Central memory CD4-positive, alpha-beta T cell (primary cell): Measurements from ENCODE around the gene HOXB7.
A peak's percentile ranks its signal among the peaks of the same experiment; 100 is the strongest.

Source experiments
- DNase-seq: peaks from one replicate; pipeline ENCODE4 v3.0.0; 2022

The HOXB7 gene

DNA sequence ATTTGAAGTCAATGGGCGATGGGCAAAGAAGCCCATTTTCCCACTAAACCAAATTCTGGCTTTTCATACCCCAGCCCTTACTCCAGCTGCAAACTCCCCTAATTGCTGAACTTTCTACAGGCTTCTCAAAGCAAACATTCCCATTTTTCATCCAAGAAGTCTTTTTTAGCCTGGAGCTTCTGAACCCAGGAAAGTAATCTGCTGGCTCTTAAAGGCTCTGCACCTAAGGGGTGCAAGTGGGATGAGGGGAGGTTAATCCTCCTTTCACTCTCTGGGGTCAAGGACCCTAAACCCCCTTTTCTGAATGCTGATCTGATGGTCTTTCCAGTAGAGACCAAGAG lies 2.4 kb downstream of the HOXB7 start:
- DNase-seq = no peak

DNA sequence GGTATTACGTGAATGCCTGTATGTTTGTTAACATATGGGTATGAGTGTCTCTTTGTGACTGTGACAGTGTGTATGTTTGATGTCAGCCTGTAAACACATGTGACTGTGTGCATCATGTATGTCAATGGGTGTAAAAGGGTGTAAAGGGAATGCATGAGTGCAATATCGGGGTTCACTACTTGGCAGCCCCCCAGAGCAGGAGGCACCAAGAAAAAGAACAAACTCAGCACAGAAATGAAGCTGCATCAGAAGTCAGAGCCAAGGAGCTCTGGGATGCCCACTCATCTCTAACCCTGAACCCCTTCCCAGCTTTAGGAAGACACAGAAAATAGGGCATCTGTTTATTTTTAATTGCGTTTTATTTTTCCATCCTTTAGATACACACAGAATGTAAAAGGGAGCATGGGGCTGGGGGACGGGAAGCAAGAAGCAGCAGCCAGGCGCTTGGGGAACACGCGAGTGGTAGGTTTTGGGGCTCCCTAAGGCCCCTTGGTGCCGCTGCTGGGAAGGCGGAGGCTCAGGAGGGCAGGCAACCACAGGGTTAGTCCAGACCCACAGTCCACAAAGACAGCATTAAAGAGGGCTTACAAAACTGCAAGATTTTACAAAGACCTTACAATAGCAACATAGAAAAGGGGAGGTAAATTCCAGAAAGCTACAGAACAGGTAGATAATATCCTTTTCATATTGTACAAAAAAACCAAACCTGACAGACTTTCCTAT lies 3.8 kb downstream of the HOXB7 start:
- DNase-seq = no peak

DNA sequence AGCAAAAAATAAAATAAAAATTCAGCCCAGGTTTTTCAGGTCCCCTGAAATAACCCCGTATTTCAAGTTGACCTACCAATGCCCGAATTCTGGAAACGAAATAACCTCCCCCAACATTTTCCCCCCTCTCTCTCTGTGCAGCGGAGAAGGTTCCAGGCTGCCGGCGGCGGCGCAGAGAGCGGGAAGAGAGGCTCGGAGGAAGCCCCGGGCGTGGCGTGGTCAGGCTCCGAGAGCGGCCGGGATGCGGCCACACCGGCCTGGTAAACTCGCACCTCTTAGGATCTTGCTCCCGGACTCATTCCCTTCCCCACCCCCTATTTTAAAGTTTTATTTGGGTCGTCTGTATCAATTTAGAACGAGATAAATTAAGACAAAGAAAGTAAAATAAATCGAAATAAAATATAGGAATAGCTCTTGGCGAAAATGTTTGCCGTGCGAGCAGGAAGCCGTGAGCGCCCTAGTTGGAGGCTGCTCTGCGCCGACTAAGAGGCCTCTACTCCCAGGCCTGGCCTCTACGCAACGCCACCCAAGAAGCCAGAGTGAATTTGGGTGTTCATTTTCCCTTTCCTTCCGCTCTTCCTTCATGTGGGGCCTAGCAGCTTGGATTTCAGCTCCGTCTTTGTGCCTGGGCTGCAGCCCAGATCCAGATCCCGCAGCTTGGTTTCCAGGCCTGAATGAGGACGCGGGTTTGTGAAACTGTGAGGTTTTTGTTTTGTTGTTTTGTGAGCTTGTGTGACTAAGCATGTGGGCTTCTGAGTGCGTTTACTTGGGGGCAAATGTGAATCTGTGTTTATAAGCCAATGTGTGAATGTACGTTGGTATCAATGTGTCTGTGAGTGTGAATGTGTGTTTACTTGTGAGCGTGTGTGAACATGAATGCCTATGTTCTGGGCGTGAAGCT lies 4.6 kb downstream of the HOXB7 start:
- DNase-seq = no peak

DNA sequence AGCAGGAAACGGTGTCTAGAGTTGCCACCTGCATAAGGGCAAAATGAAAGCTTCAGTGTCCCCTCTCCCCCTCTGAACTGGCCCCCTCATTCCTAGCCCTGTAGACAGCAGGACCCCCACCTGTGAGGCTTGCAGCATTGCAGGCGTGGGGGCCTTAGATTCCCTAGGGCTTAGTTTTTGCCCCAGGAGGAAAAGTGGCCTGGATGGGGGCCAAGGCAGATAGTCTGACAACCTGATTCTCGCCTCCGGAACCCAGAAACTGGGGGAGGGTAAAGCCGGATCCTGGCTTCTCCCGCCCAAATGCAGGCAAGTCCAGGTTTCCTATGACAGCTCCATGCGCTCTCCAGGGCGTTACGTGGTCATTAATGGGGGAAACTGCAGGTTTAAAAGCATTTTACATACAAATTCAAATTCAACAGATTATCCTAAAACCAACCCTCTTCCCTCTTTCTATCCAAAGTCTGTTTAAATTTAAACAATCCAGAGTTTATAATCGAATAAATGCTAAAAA lies 5.4 kb downstream of the HOXB7 start:
- DNase-seq = no peak

GRCh38 chr17:48604770-48605329 lies 6.0 kb downstream of the HOXB7 start, which contains the start of gene HOXB6:
HOXB6 (minus strand) TSS chr17:48604986; CDS start chr17:48598150, 6,836 bp downstream.
- no peak for DNase-seq

- DNase-seq = no peak
These were observed 6.7 kb downstream of the HOXB7 start for GRCh38 chr17:48603959-48604769.

GRCh38 chr17:48601539-48602425 lies 9.0 kb downstream of the HOXB7 start:
- DNase-seq = no peak

- DNase-seq = no peak
These were observed 9.6 kb downstream of the HOXB7 start for GRCh38 chr17:48601207-48601538.

DNA sequence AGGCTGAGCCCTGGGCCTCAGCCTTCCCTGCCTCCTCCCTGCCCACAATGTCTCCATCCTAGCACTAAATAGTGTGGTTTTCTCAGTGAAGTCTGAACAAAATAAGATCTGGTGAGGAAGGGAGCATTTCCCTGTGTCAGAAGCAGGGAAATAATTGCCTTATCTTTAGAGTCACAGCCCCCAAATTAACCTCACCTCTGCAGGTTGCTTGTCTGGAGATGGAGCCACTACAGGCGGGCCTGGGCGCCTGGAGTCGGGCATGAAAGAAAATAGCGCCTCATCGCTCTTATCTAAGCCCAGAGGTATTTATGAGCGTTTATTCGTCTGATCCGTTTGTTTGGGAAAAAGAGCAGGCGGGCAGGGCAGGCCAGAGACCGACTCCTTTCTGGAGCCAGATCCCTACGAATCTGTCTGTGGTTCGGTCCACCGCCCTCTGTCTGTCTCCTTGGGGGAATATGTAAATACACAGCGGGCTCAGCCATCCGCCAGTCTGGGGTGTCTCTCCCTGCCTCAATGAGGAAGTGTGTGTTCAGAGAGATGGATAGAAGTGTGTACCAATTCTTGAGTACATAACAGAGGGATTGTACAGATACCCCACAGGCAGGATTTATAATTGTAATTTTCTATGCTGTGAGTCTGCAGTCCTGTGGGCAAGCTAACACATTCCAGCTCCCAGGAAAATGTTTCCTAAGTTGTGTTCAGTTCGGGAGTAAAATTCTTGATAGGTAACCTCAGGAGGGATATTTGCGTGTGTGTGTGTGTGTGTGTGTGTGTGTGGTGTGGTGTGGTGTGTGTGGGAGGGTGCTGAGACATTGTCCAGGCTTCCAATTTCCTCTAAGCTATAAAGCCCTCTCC lies 10.3 kb downstream of the HOXB7 start:
- DNase-seq = no peak

GRCh38 chr17:48599354-48599753 lies 11.5 kb downstream of the HOXB7 start:
- no peak for DNase-seq

- no peak for DNase-seq
These were observed 12.1 kb downstream of the HOXB7 start for GRCh38 chr17:48598736-48599135.

DNA sequence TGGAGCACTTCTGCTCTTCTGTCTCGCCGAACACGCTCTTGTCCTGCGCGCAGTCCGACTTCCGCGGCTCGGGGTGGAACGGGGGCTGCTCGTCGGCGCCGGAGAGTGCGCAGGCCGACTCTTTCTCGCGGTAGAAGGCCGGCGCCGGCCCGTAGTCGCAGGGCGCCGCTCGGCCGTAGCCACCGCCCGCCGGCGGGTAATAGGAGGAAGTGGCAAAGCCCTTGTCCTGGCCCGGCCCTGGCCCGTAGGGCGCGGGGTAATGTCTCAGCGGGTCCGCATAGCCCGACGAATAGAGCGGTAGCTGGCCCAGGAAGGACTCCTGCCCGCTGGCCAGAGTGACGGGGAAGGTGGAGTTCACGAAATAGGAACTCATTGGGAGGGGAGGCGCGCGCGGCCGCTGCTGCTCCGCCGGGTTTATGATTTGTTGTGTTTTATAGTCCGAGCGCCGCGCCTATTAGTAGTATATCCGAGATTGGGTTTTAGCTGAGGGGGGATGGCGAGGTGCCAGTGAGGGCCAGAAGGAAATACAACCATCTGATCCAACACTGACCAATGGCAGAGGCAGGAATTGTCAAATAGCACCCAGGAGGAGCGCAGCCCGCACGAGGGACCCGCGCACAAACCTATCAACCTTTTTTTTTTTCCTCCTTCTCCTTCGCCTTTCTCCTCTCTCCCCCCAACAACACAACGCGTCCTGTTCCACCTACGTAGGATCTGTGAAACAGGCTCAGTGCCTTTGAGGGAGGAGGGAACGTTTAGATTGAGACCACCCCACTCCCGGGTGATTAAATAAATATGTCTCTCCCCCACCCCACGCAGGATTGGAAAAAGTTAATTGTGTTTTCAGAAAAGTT lies 12.8 kb downstream of the HOXB7 start:
- DNase-seq = peak; percentile 42

GRCh38 chr17:48597528-48597777 lies 13.4 kb downstream of the HOXB7 start:
- no peak for DNase-seq

DNA sequence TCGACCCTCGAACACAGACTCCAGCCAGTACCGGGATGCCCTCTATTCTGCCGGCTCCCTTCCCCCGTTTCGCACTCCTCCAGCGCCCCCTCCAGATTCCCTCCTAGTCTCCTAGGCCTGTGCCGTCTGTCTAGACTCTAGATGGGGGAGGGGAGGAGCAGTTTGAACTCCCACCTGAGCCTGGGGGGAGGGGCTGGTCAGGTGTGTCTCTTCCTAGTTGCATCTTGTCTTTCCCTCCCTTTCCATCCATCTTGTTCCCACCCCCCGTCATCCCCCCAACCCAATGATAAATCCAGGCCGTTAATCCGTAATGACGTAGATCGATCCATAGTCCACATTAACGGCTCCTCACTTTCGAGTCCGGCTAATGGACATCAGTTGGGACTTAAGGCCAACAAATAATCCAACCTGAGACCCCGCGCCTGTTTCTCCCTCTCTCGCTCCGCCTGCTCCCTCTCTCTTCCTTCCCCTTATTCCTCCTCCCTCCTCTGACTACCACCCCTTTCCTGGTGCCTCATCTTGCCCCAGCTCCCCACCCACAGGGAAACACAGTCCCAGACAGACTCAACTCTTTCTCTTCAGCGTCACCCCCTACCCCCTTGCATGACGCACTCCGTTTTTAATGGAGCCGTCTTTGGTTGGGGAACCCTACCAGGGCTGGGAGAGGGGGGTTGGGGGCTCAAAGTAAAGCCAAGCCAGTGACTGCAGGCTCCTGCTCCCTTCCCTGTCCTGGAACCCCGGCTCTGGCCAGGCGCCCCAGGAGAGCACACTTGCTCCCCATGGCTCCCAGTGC lies 13.9 kb downstream of the HOXB7 start:
- DNase-seq = no peak

GRCh38 chr17:48596000-48596734 lies 14.7 kb downstream of the HOXB7 start:
- DNase-seq = no peak

DNA sequence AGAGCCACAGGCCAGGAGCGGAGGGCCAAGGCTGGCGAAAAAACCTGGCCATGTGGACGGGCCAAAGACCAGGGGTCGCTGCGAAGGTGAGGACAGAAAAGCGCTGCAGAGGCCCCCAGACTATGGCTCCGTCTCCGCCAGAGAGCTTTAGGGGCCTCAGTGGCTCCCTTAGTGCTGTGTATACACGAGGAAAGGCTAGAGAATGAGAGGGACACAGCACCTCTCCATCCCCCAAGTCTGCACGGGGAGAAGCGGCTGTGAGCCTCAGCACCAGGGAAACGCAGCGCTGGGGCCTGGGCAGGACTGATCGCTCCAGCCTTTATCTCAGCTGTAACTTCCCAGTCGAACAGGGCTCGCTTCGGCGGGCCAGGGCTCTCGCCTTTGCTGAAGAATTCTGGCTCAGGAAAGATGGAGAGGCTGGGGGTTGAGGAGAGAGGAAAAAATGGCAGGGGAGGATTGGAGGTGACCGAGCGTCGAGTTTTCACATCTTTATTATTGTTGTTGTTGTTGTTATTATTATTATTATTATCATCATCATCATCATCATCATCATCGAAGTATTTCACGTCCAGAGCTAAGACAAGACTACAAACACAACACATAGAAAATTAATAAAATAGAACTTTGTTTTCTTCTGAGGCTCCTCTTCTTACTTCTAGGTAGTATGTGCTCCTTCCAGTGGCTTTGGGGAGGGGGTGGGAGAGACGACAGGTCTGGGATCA lies 15.4 kb downstream of the HOXB7 start:
- no peak for DNase-seq

- DNase-seq = no peak
These were observed 16.1 kb downstream of the HOXB7 start for GRCh38 chr17:48594538-48595277.
